HepG2 (cell line): Measurements from ENCODE around the gene CHST10. TPM values are rescaled to one million over a fixed set of nuclear protein-coding genes. Genes with fewer than 3 reads are reported as not detected.
A peak's percentile ranks its signal among the peaks of the same experiment; 100 is the strongest.

Source experiments
- BCL6 ChIP-seq: IDR thresholded peaks from 2 replicates; pipeline ENCODE4 v1.6.1; 2016; ENCODE audit warnings: missing genetic modification reagents, missing compliant biosample characterization
- ELF4 ChIP-seq: sonication (generic); formaldehyde crosslinking; IDR thresholded peaks from 2 replicates; pipeline ENCODE4 v1.5.0; 2020; ENCODE audit warnings: missing genetic modification reagents, mild to moderate bottlenecking, moderate library complexity, borderline replicate concordance
- HNF4G ChIP-seq, 2 experiments: sonication (generic) in 1 of 2; formaldehyde crosslinking in 1 of 2; IDR thresholded peaks; 2 replicates each; pipeline versions ENCODE4 v1.4.0 to v1.6.1; 2011 to 2020; ENCODE audit warnings: borderline replicate concordance in 2 of 2, low read depth in 2 of 2, mild to moderate bottlenecking in 2 of 2, low read length in 1 of 2, missing genetic modification reagents in 1 of 2, moderate library complexity in 1 of 2
- MAF1 ChIP-seq: sonication (generic); formaldehyde crosslinking; IDR thresholded peaks from 2 replicates; pipeline ENCODE4 v1.5.0; 2020; ENCODE audit warnings: missing genetic modification reagents, borderline replicate concordance
- MTF2 ChIP-seq: sonication (generic); formaldehyde crosslinking; IDR thresholded peaks from 2 replicates; pipeline ENCODE4 v1.5.0; 2020; ENCODE audit warnings: missing genetic modification reagents, borderline replicate concordance
- PCBP2 ChIP-seq: fragments of 200-400 bp; formaldehyde crosslinking; optimal IDR thresholded peaks from 2 replicates; pipeline ENCODE3; 2018; ENCODE audit warnings: low read length, low read depth; ENCODE audit not compliant: poor library complexity, severe bottlenecking
- SOX6 ChIP-seq, 2 experiments: fragments of 450-650 bp in 1 of 2; sonication (generic) in 1 of 2; formaldehyde crosslinking in 1 of 2; IDR thresholded peaks; 2 replicates each; pipeline versions ENCODE4 v1.4.0 to v1.6.1; 2017 to 2020; ENCODE audit warnings: antibody characterized with exemption in 1 of 2, mild to moderate bottlenecking in 1 of 2, missing genetic modification reagents in 1 of 2
- TGIF2 ChIP-seq: IDR thresholded peaks from 2 replicates; pipeline ENCODE4 v1.6.1; 2016; ENCODE audit warnings: control low read depth, missing compliant biosample characterization
- ZNF33B ChIP-seq: sonication (generic); formaldehyde crosslinking; IDR thresholded peaks from 2 replicates; pipeline ENCODE4 v1.5.1; 2020; ENCODE audit warnings: mild to moderate bottlenecking, missing genetic modification reagents
- ZNF670 ChIP-seq: sonication (generic); formaldehyde crosslinking; IDR thresholded peaks from 2 replicates; pipeline ENCODE4 v1.8.0; 2022; ENCODE audit warnings: mild to moderate bottlenecking, missing genetic modification reagents, borderline replicate concordance
- ZNF747 ChIP-seq: sonication (generic); formaldehyde crosslinking; IDR thresholded peaks from 2 replicates; pipeline ENCODE4 v1.8.1; 2023; ENCODE audit warnings: missing genetic modification reagents, mild to moderate bottlenecking, borderline replicate concordance
- ZNF878 ChIP-seq: sonication (generic); formaldehyde crosslinking; IDR thresholded peaks from 2 replicates; pipeline ENCODE4 v1.8.1; 2023; ENCODE audit warnings: mild to moderate bottlenecking, missing genetic modification reagents, moderate library complexity
- ZSCAN29 ChIP-seq: sonication (generic); formaldehyde crosslinking; conservative IDR thresholded peaks from 2 replicates; pipeline ENCODE4 v1.4.0; 2020; ENCODE audit warnings: mild to moderate bottlenecking, missing genetic modification reagents
- polyA plus RNA-seq, 8 experiments: library from polyadenylated mRNA; depleted of rRNA in 3 of 8; stranded (reverse) in 7 of 8; unstranded in 1 of 8; fragments of >200 nt; fragmentation: Illumina TruSeq in 4 of 8; extraction: Trizol in 4 of 8; gene quantifications; 2 replicates each; pipeline versions ENCODE4 v1.2.1 to v1.2.3, GENCODE V29; 2011 to 2016; ENCODE audit warnings: low read depth in 4 of 8, missing spikeins in 1 of 8, mixed read lengths in 1 of 8; ENCODE audit not compliant: insufficient read depth in 1 of 8
- total RNA-seq, 5 experiments: library from RNA; depleted of rRNA; stranded (reverse); fragments of >200 nt; fragmentation: Illumina TruSeq; extraction: Trizol; gene quantifications; 2 replicates each; pipeline ENCODE4 v1.2.3, GENCODE V29; 2016; ENCODE audit warnings: low read depth in 1 of 5
- TF ChIP-seq, protein P1 (sequence below): sonication (generic); formaldehyde crosslinking; IDR thresholded peaks from 2 replicates; pipeline ENCODE4 v1.4.0; 2020; ENCODE audit warnings: missing genetic modification reagents
- TF ChIP-seq, protein P2 (sequence below): sonication (generic); formaldehyde crosslinking; IDR thresholded peaks from 2 replicates; pipeline ENCODE4 v1.9.0; 2022; ENCODE audit warnings: missing genetic modification reagents, mild to moderate bottlenecking, borderline replicate concordance
- TF ChIP-seq, protein P3 (sequence below): sonication (generic); formaldehyde crosslinking; IDR thresholded peaks from 2 replicates; pipeline ENCODE4 v1.4.0; 2020; ENCODE audit warnings: mild to moderate bottlenecking, missing genetic modification reagents
- TF ChIP-seq, protein P4 (sequence below): IDR thresholded peaks from 2 replicates; pipeline ENCODE4 v1.6.1; 2016; ENCODE audit warnings: missing genetic modification reagents, missing compliant biosample characterization

The CHST10 gene
- total and polyA plus RNA-seq, 2 of the 13 experiments (the other 11 are each of a cell fraction or from before 2014, with no cell fraction given) = 10.5 to 14.2 TPM

DNA sequence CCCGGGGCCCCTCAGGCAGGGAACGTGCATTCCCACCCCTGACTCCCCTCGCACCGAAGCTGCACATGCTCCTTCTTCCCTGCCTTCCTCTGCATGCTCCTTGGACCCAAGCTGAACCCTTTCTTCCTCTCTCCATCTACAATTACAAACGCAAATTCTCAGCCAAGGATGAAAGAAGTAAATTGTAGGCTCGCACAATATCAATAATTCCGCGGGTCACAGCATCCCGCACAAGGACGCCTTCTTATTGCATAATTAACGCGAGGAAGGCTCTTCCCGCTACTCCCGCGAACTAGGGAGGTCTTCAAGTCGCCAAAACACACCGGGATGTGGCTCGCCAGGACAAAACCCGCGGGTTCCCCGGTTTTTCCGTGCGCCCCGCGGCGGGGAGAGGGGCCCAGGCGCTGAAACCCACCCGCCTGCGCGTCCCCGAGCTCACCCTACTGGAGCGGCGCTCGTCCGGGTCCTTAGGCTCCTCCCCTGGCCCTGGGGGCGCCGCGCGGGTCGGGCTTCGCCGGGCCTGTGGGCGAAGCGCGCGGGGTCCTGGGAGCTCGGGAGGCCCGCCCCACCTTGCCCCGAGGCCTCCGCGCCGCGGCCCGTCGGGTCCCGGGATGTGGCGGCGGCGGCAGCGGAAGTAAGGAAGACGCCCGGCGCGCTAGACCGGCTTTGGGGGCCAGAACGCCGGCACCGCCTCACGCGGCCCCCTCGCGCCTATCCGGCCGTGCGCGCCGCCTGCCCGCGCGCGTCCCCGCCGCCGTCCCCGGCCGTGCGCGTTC is at the start of gene CHST10 (continued):
- TF ChIP-seq, protein P1, sequence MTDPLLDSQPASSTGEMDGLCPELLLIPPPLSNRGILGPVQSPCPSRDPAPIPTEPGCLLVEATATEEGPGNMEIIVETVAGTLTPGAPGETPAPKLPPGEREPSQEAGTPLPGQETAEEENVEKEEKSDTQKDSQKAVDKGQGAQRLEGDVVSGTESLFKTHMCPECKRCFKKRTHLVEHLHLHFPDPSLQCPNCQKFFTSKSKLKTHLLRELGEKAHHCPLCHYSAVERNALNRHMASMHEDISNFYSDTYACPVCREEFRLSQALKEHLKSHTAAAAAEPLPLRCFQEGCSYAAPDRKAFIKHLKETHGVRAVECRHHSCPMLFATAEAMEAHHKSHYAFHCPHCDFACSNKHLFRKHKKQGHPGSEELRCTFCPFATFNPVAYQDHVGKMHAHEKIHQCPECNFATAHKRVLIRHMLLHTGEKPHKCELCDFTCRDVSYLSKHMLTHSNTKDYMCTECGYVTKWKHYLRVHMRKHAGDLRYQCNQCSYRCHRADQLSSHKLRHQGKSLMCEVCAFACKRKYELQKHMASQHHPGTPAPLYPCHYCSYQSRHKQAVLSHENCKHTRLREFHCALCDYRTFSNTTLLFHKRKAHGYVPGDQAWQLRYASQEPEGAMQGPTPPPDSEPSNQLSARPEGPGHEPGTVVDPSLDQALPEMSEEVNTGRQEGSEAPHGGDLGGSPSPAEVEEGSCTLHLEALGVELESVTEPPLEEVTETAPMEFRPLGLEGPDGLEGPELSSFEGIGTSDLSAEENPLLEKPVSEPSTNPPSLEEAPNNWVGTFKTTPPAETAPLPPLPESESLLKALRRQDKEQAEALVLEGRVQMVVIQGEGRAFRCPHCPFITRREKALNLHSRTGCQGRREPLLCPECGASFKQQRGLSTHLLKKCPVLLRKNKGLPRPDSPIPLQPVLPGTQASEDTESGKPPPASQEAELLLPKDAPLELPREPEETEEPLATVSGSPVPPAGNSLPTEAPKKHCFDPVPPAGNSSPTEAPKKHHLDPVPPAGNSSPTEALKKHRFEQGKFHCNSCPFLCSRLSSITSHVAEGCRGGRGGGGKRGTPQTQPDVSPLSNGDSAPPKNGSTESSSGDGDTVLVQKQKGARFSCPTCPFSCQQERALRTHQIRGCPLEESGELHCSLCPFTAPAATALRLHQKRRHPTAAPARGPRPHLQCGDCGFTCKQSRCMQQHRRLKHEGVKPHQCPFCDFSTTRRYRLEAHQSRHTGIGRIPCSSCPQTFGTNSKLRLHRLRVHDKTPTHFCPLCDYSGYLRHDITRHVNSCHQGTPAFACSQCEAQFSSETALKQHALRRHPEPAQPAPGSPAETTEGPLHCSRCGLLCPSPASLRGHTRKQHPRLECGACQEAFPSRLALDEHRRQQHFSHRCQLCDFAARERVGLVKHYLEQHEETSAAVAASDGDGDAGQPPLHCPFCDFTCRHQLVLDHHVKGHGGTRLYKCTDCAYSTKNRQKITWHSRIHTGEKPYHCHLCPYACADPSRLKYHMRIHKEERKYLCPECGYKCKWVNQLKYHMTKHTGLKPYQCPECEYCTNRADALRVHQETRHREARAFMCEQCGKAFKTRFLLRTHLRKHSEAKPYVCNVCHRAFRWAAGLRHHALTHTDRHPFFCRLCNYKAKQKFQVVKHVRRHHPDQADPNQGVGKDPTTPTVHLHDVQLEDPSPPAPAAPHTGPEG (CRISPR knock-in tag) = peak; percentile 96
- TF ChIP-seq BCL6 (CRISPR knock-in tag) = no peak
- no peak for TF ChIP-seq MTF2
- no peak for TF ChIP-seq ZSCAN29 (CRISPR knock-in tag)
- TF ChIP-seq ZNF878 (CRISPR knock-in tag) = no peak
- no peak for TF ChIP-seq ZNF33B (CRISPR knock-in tag)
- TF ChIP-seq TGIF2 (CRISPR knock-in tag) = peak; percentile 59; the same call in 1 of the 2 replicates
- 0 out of 2 replicates have a peak, but pooled peaks have one; percentile 53 for TF ChIP-seq ELF4 (CRISPR knock-in tag)
- TF ChIP-seq ZNF747 (CRISPR knock-in tag) = peak; percentile 72; the same call in 1 of the 2 replicates
- TF ChIP-seq SOX6 (IDR thresholded peaks at IDR 0.05) = no peak
- TF ChIP-seq SOX6 (CRISPR knock-in tag; IDR thresholded peaks at IDR 0.05) = no peak
- TF ChIP-seq, protein P2, sequence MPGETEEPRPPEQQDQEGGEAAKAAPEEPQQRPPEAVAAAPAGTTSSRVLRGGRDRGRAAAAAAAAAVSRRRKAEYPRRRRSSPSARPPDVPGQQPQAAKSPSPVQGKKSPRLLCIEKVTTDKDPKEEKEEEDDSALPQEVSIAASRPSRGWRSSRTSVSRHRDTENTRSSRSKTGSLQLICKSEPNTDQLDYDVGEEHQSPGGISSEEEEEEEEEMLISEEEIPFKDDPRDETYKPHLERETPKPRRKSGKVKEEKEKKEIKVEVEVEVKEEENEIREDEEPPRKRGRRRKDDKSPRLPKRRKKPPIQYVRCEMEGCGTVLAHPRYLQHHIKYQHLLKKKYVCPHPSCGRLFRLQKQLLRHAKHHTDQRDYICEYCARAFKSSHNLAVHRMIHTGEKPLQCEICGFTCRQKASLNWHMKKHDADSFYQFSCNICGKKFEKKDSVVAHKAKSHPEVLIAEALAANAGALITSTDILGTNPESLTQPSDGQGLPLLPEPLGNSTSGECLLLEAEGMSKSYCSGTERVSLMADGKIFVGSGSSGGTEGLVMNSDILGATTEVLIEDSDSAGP (CRISPR knock-in tag) = peak; percentile 54; the same call in 1 of the 2 replicates
- no peak for TF ChIP-seq HNF4G (IDR thresholded peaks at IDR 0.05; ENCODE audit: borderline replicate concordance, low read depth, low read length)
- TF ChIP-seq HNF4G (CRISPR knock-in tag; IDR thresholded peaks at IDR 0.05; ENCODE audit: borderline replicate concordance, low read depth) = no peak; the same call in 1 of the 2 replicates
- TF ChIP-seq, protein P3, sequence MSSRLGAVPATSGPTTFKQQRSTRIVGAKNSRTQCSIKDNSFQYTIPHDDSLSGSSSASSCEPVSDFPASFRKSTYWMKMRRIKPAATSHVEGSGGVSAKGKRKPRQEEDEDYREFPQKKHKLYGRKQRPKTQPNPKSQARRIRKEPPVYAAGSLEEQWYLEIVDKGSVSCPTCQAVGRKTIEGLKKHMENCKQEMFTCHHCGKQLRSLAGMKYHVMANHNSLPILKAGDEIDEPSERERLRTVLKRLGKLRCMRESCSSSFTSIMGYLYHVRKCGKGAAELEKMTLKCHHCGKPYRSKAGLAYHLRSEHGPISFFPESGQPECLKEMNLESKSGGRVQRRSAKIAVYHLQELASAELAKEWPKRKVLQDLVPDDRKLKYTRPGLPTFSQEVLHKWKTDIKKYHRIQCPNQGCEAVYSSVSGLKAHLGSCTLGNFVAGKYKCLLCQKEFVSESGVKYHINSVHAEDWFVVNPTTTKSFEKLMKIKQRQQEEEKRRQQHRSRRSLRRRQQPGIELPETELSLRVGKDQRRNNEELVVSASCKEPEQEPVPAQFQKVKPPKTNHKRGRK = no peak
- TF ChIP-seq ZNF670 (CRISPR knock-in tag) = no peak
- TF ChIP-seq, protein P4, sequence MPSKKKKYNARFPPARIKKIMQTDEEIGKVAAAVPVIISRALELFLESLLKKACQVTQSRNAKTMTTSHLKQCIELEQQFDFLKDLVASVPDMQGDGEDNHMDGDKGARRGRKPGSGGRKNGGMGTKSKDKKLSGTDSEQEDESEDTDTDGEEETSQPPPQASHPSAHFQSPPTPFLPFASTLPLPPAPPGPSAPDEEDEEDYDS = no peak
- no peak for TF ChIP-seq MAF1 (CRISPR knock-in tag)
- no peak for TF ChIP-seq PCBP2
